ENCODE results near the gene ERC2.

The ERC2 gene

DNA sequence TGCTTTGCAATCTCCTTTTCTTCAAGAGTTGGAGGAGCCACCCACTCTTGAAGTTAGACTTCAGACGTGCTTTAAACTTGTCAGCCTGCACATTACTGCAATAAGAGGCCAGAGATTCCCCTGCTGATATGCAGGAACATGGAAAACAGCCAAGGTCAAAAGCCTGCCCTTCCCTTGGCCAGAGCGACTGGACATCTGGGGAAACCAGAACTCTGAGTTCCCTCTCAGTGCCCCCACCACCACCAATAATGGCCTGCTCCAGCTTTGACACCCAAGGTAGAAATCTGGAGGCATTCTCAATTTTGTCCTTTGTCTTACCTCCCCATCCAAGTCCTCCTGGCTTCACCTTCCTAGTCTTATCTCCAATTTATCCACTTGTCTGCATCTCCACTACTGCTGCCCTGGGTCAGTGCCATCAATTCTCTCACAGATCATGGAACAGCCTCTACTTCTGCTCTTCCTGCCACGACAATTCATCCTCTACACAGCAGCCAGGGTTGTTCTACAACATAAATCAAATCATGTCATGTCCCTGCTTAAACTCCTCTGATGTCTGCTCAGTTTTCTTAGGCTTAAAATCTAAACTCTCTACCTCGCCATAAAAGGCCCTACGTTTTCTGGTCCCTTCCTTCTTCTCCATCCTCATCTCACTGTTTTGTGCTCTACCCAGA lies 789.6 kb downstream of the ERC2 start:
- DNase-seq, result no peak
- intact Hi-C loops (cut with DNase I), result no loop called here

DNA sequence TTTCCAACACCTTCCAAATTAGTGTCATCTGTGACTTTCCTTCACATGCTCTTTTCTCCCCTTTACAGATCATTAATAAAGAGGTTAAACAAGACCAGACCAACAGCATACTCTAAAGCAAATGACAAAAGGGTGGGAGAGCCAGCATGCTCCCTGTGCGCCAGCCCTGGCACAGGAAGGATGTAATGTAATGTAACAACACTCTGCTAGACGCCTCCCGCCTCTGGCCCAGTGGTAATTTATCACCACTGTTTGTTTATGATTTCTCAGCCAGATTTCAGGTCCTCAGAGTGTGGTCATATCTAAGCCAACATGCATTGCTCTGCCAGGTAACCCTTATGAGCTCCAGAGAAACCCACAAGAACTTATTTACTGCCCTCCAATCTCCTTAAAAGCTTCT lies 791.6 kb downstream of the ERC2 start:
- intact Hi-C loops (cut with DNase I), result no loop called here
- no peak for DNase-seq

DNA sequence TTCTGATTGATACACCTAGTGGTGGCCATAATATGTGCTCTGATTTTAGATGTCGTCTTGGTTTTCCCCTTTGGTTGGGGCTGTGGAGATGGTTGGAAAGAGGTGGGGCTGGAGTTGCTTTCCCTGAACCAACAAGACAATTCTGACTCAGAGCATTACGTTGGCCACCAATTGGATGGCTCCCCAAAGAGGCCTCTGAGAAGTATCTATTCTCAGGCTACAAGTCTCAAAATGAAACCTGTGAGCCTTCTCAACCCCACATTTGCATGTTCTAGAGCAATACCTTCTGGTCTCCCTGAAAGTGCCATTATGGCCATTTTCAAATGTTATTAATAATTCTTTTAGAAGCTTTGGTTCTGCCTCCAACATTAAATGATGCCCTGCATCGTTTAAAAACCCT lies 792.8 kb downstream of the ERC2 start:
- no peak for DNase-seq
- intact Hi-C loops (cut with DNase I), result no loop called here

DNA sequence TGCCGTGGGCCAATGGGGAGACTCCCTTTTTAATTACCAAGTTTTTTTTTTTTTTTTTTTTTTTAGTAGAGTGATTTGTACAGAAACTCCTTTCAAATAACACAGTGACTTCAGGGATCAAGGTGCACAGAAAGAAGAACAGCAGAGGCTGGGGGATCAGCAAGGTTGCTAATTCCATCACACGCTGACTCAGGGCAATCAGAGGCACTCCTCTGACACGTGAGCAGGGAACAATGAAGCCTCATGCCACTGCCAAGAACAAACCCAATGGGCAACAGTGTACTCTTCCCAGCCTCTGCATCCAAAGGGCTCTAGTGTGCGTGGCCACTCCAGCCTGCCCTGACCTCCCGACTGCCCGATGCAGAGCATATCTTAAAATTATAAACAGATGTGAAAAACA lies 794.5 kb downstream of the ERC2 start:
- intact Hi-C loops (cut with DNase I), result no loop called here
- DNase-seq, result no peak

DNA sequence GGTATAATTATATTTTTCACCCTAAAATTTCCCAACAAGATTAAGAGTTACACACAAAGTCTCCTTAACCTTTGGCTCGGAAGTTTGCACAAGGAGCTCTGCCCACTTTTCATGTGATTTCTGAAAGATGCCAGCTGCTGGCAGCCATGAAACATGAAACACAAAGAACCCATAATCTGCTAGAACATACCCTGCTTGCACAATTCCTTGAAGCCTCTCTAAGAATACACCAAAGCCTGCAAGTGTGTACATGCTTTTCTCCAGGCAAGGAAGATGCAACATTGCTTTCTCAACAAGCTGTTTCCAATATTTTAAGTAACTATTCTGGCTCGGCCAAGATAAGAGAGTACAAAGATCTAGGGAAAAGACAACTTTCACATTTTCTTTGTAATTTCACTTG lies 799.1 kb downstream of the ERC2 start:
- DNase-seq, result no peak
- intact Hi-C loops (cut with DNase I), result no loop called here

DNA sequence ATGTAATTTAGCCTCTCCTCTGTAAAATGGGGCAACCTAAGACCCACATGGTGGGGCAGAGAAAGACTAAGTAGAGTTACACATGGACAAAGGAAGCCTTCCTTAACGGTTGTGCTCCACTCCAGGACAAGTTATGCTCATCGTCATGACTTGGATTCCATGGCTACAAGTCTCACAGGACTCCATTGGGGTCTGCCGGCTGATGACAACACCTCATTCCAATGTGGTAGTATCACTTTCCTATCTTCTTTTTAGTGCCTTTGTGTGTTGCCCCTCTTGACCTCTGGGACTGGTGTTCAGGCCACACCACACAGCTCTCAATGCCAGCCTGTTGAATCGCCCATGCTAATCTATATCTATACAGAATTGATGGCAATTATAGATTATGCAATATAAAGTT lies 799.9 kb downstream of the ERC2 start:
- no peak for DNase-seq
- intact Hi-C loops (cut with DNase I), result no loop called here

DNA sequence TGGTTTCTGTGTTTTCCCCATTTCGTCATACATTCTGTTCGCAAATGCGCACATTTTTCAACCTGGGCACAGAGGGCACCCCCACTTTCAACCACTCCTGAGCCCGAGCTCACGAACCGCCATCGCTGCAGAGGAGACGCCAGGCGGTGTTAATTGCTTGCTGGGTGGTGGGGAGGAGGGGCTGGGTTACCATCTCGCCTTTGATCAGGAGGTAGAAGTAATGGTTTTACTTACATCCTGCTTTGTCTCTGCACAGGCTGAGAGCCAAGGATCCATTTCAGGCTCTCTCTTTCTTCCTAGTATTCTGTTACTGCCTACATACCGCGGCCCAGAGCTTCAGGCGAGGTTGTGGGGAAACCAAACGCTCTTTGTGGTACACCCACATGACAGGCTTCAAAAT lies 803.9 kb downstream of the ERC2 start:
- DNase-seq, result no peak
- intact Hi-C loops (cut with DNase I), result no loop called here

DNA sequence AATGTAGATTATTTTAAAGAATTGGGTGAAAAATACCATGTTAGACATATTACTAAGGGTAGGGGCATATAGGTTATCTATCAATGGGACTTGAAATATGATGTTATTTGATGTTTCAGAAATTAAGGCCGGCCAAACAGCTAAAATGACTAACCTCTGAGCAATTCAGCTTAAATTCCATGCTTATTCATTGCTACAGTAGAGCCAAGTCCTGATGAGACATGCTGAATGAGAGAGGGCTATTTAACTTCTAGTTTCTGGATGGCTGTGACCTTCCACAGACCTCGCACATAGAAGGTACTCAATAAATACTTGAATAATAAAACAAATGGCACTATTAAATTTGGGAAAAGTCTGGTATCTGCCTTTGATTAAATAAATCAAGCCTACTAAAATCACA lies 805.6 kb downstream of the ERC2 start:
- no peak for DNase-seq
- intact Hi-C loops (cut with DNase I), result no loop called here

DNA sequence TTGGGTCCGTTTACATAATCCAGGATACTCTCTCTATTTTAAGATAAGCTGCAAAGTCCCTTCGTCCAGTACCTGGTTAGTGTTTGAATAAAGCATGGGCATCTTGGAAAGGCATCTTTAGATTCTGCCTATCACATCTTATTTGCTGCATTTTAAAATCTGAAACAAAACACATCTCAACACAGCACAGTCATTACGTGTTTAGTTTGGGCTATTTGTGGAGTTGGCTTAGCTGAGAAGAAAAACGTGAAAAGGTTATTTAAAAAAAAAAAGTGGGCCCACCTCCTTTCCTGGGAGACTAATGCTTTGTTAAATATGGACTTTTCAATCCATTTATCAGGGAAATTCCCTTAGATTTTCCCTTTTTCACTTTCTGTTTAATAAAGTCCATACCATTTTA lies 806.7 kb downstream of the ERC2 start:
- intact Hi-C loops (cut with DNase I), result no loop called here
- no peak for DNase-seq

DNA sequence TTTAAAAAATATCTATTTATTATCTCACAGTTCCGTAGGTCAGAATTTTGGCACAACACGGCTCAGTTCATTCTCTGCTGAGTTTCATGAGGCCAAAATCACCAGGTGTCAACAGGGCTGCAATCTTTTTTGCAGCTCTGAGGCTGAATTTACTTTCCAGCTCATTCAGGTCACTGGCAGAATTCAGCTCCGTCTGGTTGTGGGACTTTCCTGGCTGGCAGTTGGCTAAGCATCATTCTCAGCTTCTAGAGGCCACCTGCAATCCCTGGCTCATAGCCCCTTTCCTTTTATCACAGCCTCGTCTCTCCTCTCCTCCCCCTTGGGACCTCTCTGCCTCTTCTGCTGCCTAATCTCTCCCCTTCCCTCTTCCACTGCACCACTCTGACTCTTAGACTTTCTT lies 807.1 kb downstream of the ERC2 start:
- no peak for DNase-seq
- intact Hi-C loops (cut with DNase I), result no loop called here

DNA sequence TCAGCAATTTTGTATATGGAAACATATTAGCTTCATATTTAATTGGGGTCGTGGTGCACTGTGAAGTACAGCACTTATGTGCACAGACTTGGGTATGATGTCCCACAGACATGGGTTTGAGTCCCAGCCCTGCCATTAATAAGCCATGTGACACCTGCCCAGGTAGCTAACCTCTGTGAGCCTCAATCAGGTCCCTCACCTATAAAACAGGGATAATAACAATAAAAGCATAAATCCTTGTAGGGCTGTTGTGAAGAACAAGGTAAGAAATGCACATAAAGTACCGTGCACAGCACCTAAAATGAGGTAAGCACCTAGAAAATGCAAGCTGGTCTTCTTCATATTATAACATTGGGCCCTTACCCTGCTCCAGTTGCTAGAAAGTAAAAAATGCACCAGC lies 807.6 kb downstream of the ERC2 start:
- intact Hi-C loops (cut with DNase I), result no loop called here
- no peak for DNase-seq

DNA sequence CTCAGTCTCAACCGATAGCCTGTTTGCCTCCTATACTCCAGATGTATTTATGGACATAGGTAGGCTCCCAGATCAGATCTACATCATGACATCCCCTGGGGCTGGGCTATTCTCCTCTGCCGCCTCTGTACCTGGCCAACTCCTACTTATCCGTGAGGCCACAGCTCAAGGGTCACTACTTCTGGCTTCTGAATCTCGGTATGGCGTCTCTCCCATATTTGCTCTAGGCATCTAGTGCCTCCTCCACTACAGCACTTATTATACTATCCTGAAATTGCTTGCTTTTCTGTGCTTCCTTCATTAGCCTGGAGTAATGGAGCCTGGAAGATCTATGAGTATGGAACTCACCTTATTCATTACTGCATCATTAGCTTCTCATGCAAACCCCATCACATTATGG lies 808.6 kb downstream of the ERC2 start:
- intact Hi-C loops (cut with DNase I), result no loop called here
- no peak for DNase-seq

DNA sequence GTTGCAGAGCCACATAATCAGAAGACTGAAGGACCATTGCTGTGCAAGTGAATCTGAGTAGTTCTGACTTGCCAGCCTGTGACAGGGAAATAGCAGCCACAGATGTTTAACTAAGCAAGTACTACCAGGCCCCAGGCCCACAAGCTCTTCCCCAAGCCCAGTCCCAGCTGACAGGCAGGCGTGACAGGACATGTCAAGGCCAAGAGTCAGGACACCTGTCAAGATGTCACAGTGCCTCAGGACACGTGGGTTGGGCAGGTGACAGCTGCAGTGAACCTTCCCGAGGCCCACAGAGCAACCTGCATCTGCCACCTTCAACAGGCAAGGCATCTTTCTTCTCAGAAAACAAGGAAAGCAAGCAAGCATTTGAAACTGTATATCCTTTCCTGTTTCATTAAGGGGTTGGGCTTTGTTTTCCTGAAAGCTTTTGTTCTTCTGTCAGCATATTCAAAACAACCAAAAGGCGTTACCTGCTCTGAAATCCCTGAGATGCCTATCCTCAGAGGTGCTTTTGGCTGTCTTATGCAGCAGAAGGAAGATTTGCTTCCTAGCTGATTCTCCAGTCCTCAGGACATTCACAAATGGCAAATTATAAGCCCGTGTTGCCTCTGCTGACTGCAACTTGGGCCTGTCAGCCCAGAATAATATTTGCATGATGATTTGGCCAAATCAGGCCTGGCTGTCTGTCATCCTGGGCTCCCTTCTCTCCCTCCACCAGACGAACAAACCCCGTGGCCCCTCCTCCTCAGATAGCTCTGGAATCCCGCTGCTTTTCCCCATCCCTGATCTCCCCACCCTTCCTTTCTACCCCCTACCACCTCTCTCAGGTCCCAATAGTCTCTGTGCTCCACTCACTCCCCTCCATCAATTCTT lies 809.3 kb downstream of the ERC2 start:
- no peak for DNase-seq

DNA sequence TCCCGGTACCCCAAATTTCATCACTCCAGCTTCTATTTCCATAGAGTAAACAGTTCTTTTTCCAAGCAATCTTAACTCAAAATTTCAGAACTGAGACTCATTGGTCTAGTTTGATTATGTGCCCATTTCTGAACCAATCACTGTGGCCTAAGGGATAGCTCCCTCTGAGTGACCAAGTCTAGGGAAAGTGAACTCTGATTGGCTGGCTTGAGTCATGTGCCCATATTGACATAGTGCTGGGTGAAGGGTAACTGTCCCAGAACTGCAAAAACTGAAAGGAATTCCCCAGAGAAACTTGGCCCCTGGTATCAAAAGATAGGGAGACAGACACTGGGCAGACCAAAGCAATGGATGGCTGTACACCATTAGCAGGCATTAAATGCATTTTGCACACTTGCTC lies 810.0 kb downstream of the ERC2 start:
- no peak for DNase-seq
- intact Hi-C loops (cut with DNase I), result no loop called here

More for the DNA sequence above, 809.3 kb downstream of the ERC2 start:
- intact Hi-C loops (cut with DNase I), result no loop called here

DNA sequence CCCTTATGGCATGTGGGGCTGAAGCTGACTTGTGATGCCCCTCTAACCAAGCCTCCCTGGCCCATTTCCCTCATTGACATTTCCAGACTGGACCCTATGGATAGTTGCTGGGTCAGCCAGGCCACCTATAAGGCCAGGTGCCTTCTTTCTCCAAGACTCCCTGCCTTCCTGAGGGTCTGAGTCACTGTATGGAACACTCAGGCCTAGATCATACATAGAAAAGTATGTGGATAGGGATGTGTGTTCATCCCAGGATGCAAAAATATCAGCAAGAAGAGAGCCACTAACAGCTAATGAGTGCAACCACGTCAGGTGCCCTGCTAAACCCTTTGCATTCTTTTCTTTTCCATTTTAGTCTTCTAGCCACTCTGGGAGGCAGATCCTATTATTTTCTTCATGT lies 812.7 kb downstream of the ERC2 start:
- intact Hi-C loops (cut with DNase I), result no loop called here
- no peak for DNase-seq

DNA sequence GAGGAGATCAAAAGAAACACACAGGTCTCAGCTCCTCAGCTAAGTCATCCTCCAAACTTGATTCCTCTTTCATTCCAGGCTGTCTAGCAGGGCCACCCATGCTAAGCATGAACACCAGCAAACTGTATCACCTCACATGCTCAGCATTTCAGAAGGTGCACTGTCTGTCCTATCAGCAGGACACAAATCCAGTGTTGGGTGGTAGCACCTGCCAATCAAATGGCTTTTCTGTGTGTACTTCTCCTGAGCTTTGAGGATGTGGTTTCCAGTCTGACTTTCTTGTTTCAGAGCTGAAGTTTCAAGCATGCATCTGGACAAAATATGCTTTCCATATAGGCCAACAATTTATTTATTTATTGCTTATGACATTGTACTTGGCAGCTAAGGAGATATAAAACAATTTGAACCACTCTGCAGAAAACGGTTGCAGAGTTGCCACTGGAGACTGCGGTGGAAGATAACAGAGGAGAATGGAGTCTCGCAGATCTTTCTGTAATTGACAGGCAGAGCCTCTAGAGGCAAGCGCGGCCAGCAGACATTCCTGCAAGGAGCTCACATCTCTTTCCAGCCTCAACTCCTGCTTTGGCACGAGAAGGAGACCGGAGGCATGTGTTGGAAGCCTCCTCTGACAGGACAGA lies 814.0 kb downstream of the ERC2 start:
- intact Hi-C loops (cut with DNase I), result no loop called here

DNA sequence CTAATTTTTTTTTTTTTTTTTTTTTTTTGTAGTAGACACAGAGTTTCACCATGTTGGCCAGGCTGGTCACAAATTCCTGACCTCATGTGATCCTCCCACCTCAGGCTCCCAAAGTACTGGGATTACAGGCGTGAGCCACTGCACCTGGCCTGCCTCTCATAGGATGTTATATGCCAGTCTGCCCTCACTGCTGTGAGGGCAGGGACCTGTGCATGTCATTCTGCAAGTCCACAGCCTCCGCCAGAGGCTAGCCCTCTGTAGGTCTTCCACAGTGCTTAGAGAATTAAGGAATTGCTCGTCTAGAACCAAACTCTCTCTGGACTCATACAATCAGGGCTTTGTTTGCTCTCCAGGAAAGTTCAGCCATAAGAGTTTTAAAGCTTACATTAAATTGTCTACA lies 817.3 kb downstream of the ERC2 start:
- intact Hi-C loops (cut with DNase I), result no loop called here
- DNase-seq, result no peak

More for the DNA sequence above, 814.0 kb downstream of the ERC2 start:
- no peak for DNase-seq

DNA sequence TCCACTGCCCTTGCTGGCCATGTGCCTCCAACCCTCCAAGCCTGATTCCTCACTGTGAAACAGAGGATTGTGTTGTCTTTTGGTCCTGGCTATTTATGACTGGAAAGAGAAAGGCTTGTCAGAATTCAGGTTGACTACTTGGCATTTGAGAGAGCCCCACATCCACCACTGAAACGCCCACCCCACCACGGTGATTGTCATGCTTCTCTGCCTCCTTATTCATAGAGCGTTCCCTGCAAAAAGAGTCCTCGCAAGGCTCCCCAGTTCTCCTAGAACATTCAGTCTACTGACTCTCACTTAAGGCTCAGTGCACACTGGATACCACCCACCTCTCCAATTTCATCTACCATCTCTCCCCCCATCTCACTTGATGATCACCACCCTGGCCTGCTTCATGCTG lies 818.3 kb downstream of the ERC2 start:
- intact Hi-C loops (cut with DNase I), result no loop called here
- DNase-seq, result no peak

DNA sequence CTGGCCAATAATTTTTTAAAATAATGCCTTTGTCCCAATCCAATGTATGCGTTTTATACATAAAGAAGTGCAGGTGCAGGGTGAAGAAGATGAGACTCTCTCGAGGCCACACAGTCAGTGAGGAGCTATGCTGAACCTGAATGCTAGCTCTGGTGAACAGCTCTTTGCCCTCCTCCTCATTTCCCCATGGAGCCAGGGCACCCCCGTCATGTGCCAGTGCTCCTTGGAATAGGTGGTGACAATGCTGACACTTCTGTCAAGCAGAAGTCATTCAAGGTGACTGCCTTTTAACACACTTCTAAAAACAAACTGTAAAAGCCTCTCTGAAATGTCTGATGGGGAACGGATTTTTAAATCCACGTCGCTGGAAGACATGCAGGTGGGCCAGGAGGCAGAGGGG lies 818.7 kb downstream of the ERC2 start:
- intact Hi-C loops (cut with DNase I), result no loop called here
- DNase-seq, result no peak

DNA sequence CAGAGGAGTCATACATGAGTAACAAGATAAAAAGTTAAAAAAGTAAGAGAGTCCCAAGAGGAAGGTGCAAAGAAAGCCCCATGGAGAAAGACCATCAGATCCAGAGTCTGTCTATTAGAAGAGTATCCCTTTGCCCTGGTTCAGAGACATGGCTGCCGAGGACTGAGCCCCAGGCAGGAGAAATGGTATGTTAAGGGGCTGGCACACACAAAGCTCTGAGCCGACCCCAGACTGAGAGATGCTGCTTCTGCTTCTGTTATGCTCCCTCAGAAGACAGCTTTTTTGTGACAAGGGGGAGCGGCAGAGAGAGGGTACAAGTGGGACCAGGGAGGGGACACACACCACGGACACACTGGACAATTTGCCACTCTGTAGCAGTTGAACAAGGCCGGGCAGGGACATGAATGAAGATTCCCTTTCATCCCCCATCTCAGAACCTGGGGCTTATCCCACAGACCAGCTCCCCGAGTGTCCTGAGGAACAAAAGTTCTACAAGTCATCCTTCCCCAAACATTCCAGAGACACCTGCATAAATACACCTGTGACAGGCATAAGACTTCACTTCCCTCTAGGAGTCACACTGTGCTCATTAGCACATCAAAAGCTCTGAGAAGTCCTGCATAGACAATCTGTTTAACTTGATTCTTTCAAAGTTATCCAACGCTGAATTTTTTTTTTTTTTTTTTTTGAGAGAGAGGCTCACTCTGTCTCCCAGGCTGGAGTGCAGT lies 819.5 kb downstream of the ERC2 start:
- intact Hi-C loops (cut with DNase I), result no loop called here
- DNase-seq, result no peak

DNA sequence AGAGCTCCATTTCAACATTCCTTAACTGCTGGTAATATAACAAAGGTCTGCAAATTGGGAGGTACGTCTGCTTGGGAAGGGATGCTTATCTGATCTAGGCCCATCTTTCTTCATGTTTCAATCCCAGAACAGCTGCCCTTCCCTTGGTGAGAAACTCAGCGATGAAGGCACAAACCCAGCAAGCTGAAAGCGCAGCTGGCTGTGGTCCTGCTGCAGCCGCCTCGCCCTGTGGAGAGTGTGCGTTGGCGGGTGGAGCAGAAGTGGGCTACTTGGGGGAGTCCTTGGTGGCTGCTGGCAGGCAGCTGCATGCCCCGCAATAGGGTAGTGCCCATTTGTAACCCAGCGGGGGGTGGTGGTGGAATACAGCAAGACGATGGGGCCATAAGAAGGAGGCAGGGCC lies 820.6 kb downstream of the ERC2 start:
- intact Hi-C loops (cut with DNase I), result no loop called here
- peak in 6 of 10 donors; percentile 24 to 89 (median 58) for DNase-seq
